Panc1 (cell line): Measurements from ENCODE around the gene WNK1. TPM values are rescaled to one million over a fixed set of nuclear protein-coding genes. Genes with fewer than 3 reads are reported as not detected.
"Not testable (repeated sequence)": the region's sequence is repeated elsewhere in the genome, so short reads cannot be mapped to it uniquely, and the experiment has no call there.

Experiments used
- ATAC-seq: fragments of 200-7000 bp; cut with Tn5 transposase; 2 replicates; pipeline ENCODE4 v1.9.1; 2020; ENCODE audit warnings: mild to moderate bottlenecking, moderate library complexity
- Bru-seq: library from RNA; stranded (reverse); fragments of 400-500 nt; gene quantifications from one replicate; lab custom pipeline; 2021; lab: Mats Ljungman, UMichigan
- BruChase-seq, 2 experiments: library from RNA; stranded (reverse); fragments of 400-500 nt; gene quantifications; one replicate each; lab custom pipeline; 2021; lab: Mats Ljungman, UMichigan
- BruUV-seq: library from RNA; stranded (reverse); fragments of 400-500 nt; replicated peaks from 2 replicates; lab custom pipeline; 2021; lab: Mats Ljungman, UMichigan
- CTCF ChIA-PET: fragments of 300-600 bp; sonication (Branson Sonifier 250); formaldehyde crosslinking; loops from one replicate; lab custom pipeline; 2022; ENCODE audit warnings: antibody characterized with exemption; lab: Charles Lee
- POLR2A ChIA-PET: fragments of 300-600 bp; sonication (Branson Sonifier 250); formaldehyde crosslinking; loops from one replicate; lab custom pipeline; 2022; ENCODE audit warnings: antibody characterized with exemption; lab: Charles Lee
- DNase-seq: peaks from one replicate; pipeline ENCODE4 v3.0.0-alpha.2; 2010; ENCODE audit warnings: low read depth, low spot score
- H3K27ac ChIP-seq: 2 replicates; pipeline ENCODE4 v1.5.1; 2011; ENCODE audit warnings: mild to moderate bottlenecking, low read length, inconsistent platforms
- H3K27me3 ChIP-seq: fragments of 200-500 bp; sonication (Bioruptor generic); 2 replicates; pipeline ENCODE4 v1.6.0; 2014; ENCODE audit warnings: low read length, inconsistent platforms; ENCODE audit not compliant: control insufficient read depth, insufficient read depth
- H3K36me3 ChIP-seq: fragments of 200-500 bp; sonication (Bioruptor generic); 2 replicates; pipeline ENCODE4 v1.5.1; 2014; ENCODE audit warnings: inconsistent platforms, mild to moderate bottlenecking, low read length, moderate library complexity; ENCODE audit not compliant: control insufficient read depth, insufficient read depth
- H3K4me1 ChIP-seq: 2 replicates; pipeline ENCODE4 v1.5.1; 2011; ENCODE audit warnings: inconsistent platforms, mild to moderate bottlenecking, low read length, moderate library complexity; ENCODE audit not compliant: control insufficient read depth, insufficient read depth
- H3K4me3 ChIP-seq, 2 experiments: 2 replicates each; pipeline ENCODE4 v1.5.1; 2011 to 2012; ENCODE audit warnings: low read depth in 2 of 2, low read length in 2 of 2, mild to moderate bottlenecking in 2 of 2, inconsistent platforms in 1 of 2, moderate library complexity in 1 of 2
- H3K9me3 ChIP-seq: fragments of 200-500 bp; sonication (Bioruptor generic); 2 replicates; pipeline ENCODE4 v1.5.1; 2014; ENCODE audit warnings: low read depth, mild to moderate bottlenecking, inconsistent platforms, low read length, moderate library complexity; ENCODE audit not compliant: control insufficient read depth, insufficient read depth
- POLR2AphosphoS5 ChIP-seq: IDR thresholded peaks from 2 replicates; pipeline ENCODE4 v1.6.1; 2012; ENCODE audit warnings: mild to moderate bottlenecking, low read depth, low read length, moderate library complexity
- SIN3A ChIP-seq: IDR thresholded peaks from 2 replicates; pipeline ENCODE4 v1.6.1; 2012; ENCODE audit warnings: low read depth, mild to moderate bottlenecking, low read length, moderate library complexity, borderline replicate concordance; ENCODE audit not compliant: insufficient read depth
- in situ Hi-C: cut with HindIII; loops from 2 replicates; pipeline ENCODE4 v1.10.0; 2016; ENCODE audit warnings: low sequenced_read_pairs, low pct_unique_long_range_greater_than_20kb
- intact Hi-C: fragments of 100-400 bp; cut with micrococcal nuclease; formaldehyde crosslinking; loops from one replicate; pipeline ENCODE4 v1.10.0; 2022; ENCODE audit not compliant: unreplicated experiment
- long read RNA-seq: library from polyadenylated mRNA; unstranded; transcript quantifications from one replicate; pipeline ENCODE4 v2.0.0, GENCODE V29; 2021; ENCODE audit not compliant: unreplicated experiment
- polyA plus RNA-seq: library from polyadenylated mRNA; unstranded; fragments of >200 nt; gene quantifications from one replicate; pipeline ENCODE4 v1.2.1, GENCODE V29; 2012; ENCODE audit warnings: missing spikeins; ENCODE audit not compliant: insufficient read length
- total RNA-seq: library from RNA; stranded (reverse); gene quantifications from one replicate; pipeline ENCODE4 v1.2.1, GENCODE V29; 2021; ENCODE audit not compliant: unreplicated experiment
- TF ChIP-seq, protein P1 (sequence below): fragments of 450-650 bp; IDR thresholded peaks from 2 replicates; pipeline ENCODE4 v1.5.1; 2017; ENCODE audit warnings: mild to moderate bottlenecking

Gene WNK1
- 181 TPM for total RNA-seq
- polyA plus RNA-seq: 117 TPM
- Bru-seq, nascent RNA: percentile 95 among the genes with signal in this experiment
- percentile 89 among the genes with signal in this experiment for BruChase-seq, experiment 1, labeled RNA remaining after a 2-hour chase
- percentile 95 among the genes with signal in this experiment for BruChase-seq, experiment 2, labeled RNA remaining after a 6-hour chase
- long read RNA-seq, partial matches to known transcripts: 187 of 199 reads
- long read RNA-seq, other reads (novel, unspliced or antisense): 4 of 199 reads

DNA sequence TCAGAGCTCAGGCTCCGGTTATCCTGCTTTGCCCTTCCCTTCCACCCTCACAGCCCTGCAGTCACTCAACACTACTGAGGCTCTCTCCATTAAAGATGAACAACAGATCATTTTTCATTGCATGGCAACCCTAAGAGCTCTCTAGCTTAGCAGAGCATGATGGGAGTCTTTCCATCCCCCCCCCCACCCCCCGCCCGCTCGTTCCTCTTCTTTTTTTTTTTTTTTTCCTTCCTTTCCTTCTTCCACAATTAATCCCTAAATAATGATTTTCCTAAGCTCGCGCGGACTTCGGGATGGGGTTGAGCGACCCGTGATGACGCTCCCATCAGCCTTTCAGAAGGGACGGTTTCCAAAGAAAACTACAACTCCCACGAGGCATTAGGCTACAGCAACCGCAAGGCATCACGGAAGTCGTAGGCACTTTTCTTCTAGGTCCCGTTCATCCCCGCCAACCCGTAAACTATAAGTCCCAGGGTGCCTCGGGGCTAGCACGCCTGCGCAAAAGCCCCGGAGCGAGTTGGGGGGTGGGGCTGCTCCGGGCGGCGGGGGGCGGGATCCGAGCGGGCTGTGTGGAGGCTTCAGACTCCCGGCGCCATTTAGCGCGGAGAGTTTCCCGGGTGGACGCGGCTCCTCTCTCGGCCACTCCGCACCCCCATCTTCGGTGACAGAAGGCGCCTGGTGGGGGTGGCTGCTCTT lies at the start of gene WNK1:
Gene WNK1 (plus strand): TSS at position 581 of the 696 bp plus-strand sequence. CDS start 987 bp downstream, outside the sequence.
- ChIA-PET POLR2A (interaction anchor here (0.6 kb wide), 1 partner anchor 197 kb away, joined by 3 read pairs; the partner anchor contains the start of gene RAD52), CTCF (interaction anchor here (0.6 to 1.9 kb wide), 10 partner anchors 25 to 201 kb away, joined by 3 to 9 read pairs (median 4); no protein-coding TSS in a partner anchor)
- Histone ChIP-seq H3K4me3 (peak within 1 kb of the TSS; percentile 71 to 90), H3K9me3 (no peaks in the 10 kb centered on the region), H3K4me1 (peaks cover 12% of the 10 kb centered on the region), H3K27me3 (no peaks in the 10 kb centered on the region), H3K27ac (peak within 1 kb of the TSS; percentile 94), H3K36me3 (no peaks in the 10 kb centered on the region)
- peak; percentile 76; the same call in 1 of the 2 replicates for TF ChIP-seq POLR2AphosphoS5
- TF ChIP-seq, protein P1, sequence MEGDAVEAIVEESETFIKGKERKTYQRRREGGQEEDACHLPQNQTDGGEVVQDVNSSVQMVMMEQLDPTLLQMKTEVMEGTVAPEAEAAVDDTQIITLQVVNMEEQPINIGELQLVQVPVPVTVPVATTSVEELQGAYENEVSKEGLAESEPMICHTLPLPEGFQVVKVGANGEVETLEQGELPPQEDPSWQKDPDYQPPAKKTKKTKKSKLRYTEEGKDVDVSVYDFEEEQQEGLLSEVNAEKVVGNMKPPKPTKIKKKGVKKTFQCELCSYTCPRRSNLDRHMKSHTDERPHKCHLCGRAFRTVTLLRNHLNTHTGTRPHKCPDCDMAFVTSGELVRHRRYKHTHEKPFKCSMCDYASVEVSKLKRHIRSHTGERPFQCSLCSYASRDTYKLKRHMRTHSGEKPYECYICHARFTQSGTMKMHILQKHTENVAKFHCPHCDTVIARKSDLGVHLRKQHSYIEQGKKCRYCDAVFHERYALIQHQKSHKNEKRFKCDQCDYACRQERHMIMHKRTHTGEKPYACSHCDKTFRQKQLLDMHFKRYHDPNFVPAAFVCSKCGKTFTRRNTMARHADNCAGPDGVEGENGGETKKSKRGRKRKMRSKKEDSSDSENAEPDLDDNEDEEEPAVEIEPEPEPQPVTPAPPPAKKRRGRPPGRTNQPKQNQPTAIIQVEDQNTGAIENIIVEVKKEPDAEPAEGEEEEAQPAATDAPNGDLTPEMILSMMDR: no peak
- in situ Hi-C loops (no loop called here), intact Hi-C loops (loop anchor here (10.0 kb wide), 1 partner anchor 107 kb away; no protein-coding TSS in a partner anchor)
- peak; percentile 84 for ATAC-seq
- BruUV-seq: no TSS peak
- DNase-seq: peak; percentile 90

DNA sequence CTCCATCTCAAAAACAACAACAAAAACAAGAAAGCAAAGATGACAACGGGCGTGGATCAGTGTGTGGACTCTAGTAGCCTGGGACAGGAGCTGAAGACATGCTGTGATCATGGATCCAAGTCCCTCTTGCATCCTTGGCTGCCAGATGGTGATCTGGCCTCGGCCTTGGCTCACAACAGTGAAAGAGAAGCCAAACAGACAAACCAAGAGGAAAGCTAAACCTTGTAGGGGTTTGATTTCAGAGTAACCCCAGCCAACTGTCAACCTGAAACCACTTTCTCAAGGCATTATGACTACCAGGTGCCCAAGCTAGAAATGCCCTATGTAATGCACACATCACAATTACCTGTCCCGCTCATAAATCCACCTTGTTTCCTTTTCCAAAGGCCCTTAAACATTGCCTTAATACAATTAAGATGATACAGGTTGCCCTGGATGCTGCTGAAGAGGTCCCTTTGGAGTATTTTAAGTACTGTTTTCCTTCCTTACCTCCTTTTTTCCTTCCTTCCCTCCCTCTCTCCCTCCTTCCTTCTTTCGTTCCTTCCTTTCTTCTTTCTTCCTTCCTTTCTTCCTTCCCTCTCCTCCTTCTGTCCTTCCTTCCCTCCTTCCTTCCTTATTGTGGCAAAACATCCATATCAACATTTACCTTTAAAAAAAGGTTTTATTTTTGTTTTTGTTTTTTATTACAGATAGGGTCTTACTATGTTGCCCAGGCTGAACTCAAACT lies 47.7 kb upstream of the WNK1 start:
- Histone ChIP-seq H3K27me3 (no peaks in the 10 kb centered on the region), H3K36me3 (no peaks in the 10 kb centered on the region), H3K9me3 (no peaks in the 10 kb centered on the region), H3K27ac (no peak overlapping the region), H3K4me1 (no peaks in the 10 kb centered on the region), H3K4me3 (no peak overlapping the region)
- intact Hi-C loops: no loop called here
- no peak for TF ChIP-seq SIN3A
- TF ChIP-seq, protein P1: no peak
- ChIA-PET CTCF (no interaction called here), POLR2A (no interaction called here)
- DNase-seq: no peak
- ATAC-seq: no peak
- BruUV-seq: no TSS peak
- in situ Hi-C loops: no loop called here

DNA sequence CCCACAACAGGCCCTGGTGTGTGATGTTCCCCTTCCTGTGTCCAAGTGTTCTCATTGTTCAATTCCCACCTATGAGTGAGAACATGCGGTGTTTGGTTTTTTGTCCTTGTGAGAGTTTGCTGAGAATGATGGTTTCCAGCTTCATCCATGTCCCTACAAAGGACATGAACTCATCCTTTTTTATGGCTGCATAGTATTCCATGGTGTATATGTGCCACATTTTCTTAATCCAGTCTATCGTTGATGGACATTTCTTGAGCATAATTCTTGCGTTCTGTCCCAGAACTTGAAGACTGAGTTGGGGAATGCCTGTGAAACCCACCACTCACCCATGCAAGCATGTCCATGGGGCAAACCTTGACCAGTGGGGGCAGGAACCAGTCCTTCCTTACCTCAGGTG lies 44.3 kb upstream of the WNK1 start:
- BruUV-seq, in situ Hi-C loops, CTCF ChIA-PET, H3K9me3 ChIP-seq, DNase-seq, H3K27ac ChIP-seq, H3K36me3 ChIP-seq, intact Hi-C loops, H3K27me3 ChIP-seq, H3K4me3 ChIP-seq, H3K4me1 ChIP-seq, ATAC-seq, POLR2A ChIA-PET: not testable (repeated sequence)
